ENCODE results near the gene CELA2B. TPM values are rescaled to one million over a fixed set of nuclear protein-coding genes. Genes with fewer than 3 reads are reported as not detected.

The CELA2B gene
- total and polyA plus RNA-seq, 2 donors from 2014 or later, result not detected

DNA sequence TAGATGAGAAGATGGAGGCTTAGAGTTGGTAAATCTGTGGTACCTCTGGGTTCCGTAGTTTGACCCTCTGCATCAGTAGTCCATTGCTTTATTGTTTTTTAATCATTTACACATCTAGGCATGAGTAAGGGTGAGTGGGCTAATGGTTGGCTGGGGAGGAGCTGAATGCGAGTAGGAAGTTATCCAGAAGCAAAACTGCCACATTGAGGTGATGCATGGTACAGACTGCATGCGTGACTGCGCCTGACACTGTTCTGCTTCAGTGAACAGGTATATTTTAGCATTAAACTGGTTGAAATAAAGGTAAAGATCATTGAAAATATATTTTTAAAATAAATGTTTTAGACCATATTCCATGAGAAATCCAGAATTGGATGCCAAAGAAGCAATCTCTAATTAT lies 55.1 kb downstream of the CELA2B start:
- intact Hi-C loops (cut with DNase I), result no loop called here
- TF ChIP-seq CTCF (IDR thresholded peaks at IDR 0.05; ENCODE audit: borderline replicate concordance, extremely low read depth, insufficient read depth), result no peak

DNA sequence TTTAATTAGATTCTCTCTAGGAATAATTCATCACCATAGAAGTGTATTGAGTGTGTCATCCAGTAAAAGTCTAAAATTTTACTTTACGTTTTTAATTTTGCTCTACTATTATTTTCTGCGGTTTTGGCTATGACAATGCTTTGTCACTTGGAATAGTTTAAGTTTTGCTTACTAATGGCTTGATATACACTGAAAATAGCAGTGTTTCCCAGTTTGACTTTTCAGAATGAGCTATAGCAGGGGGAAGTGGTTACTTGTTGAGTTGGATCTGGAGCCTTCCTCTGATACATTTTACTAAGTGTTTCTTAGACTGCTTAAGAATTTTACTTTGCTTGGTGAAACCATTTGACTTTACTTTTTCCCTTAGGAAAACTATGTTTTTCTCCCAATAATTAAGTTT lies 55.8 kb downstream of the CELA2B start:
- H3K27me3 ChIP-seq (ENCODE audit: control insufficient read depth, insufficient read depth, low read length), result no peaks in the 10 kb centered on the region
- FAIRE-seq (no peak), DNase-seq (no peak)
- peaks cover 0 to 10% (median 10%) of the 10 kb centered on the region in 3 donors for H3K36me3 ChIP-seq (ENCODE audit: control insufficient read depth in 2 of 3, insufficient read depth in 3 of 3, low read length in 3 of 3)
- peaks cover 0 to 7% (median 0%) of the 10 kb centered on the region in 3 donors for H3K4me1 ChIP-seq (ENCODE audit: control insufficient read depth in 2 of 3, insufficient read depth in 2 of 3, low read depth in 1 of 3, low read length in 3 of 3)
- H3K9ac ChIP-seq (ENCODE audit: low read length in 3 of 3), result no peak overlapping the region
- no peak for TF ChIP-seq CTCF (IDR thresholded peaks at IDR 0.05; ENCODE audit: borderline replicate concordance, extremely low read depth, insufficient read depth)
- H3K4me3 ChIP-seq (ENCODE audit: low read length in 3 of 3), result no peak overlapping the region
- no peak overlapping the region for H3K27ac ChIP-seq (ENCODE audit: low read depth in 2 of 2, low read length in 2 of 2)
- intact Hi-C loops (cut with DNase I), result no loop called here
- H3K9me3 ChIP-seq (ENCODE audit: control insufficient read depth in 2 of 3, insufficient read depth in 1 of 3, low read length in 3 of 3), result no peaks in the 10 kb centered on the region

More for the DNA sequence above, 55.1 kb downstream of the CELA2B start:
- H3K27ac ChIP-seq (ENCODE audit: low read depth in 2 of 2, low read length in 2 of 2), result no peak overlapping the region
- no peak for FAIRE-seq
- peaks cover 0 to 10% (median 10%) of the 10 kb centered on the region in 3 donors for H3K36me3 ChIP-seq (ENCODE audit: control insufficient read depth in 2 of 3, insufficient read depth in 3 of 3, low read length in 3 of 3)
- peaks cover 0 to 7% (median 3%) of the 10 kb centered on the region in 3 donors for H3K4me1 ChIP-seq (ENCODE audit: control insufficient read depth in 2 of 3, insufficient read depth in 2 of 3, low read depth in 1 of 3, low read length in 3 of 3)
- no peak overlapping the region for H3K4me3 ChIP-seq (ENCODE audit: low read length in 3 of 3)
- H3K27me3 ChIP-seq (ENCODE audit: control insufficient read depth, insufficient read depth, low read length), result no peaks in the 10 kb centered on the region
- DNase-seq, result no peak
- no peaks in the 10 kb centered on the region for H3K9me3 ChIP-seq (ENCODE audit: control insufficient read depth in 2 of 3, insufficient read depth in 1 of 3, low read length in 3 of 3)
- H3K9ac ChIP-seq (ENCODE audit: low read length in 3 of 3), result no peak overlapping the region

DNA sequence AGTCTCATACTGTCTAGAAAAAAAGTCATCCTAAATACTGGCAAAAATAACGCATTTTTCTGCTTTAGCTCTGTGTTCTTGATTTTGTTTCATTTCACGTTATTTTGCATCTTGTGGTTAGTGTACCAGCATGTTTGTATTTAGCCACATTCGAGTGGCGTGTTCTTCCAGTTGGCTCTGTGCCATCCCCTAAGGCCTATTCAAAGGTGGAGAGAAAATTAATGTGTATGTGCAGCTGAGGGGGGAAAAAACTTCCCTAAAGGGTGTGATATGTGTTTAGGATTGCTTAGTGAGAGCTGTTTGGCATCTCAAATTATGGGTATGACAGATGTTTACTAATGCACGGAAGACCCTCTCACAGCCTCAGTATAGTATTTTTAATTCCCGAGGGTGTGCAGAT lies 62.9 kb downstream of the CELA2B start:
- no peak for TF ChIP-seq CTCF (IDR thresholded peaks at IDR 0.05; ENCODE audit: borderline replicate concordance, extremely low read depth, insufficient read depth)
- Histone ChIP-seq H3K9ac (ENCODE audit: low read length in 3 of 3) (no peak overlapping the region), H3K4me1 (ENCODE audit: control insufficient read depth in 2 of 3, insufficient read depth in 2 of 3, low read depth in 1 of 3, low read length in 3 of 3) (no peaks in the 10 kb centered on the region), H3K9me3 (ENCODE audit: control insufficient read depth in 2 of 3, insufficient read depth in 1 of 3, low read length in 3 of 3) (no peaks in the 10 kb centered on the region), H3K27me3 (ENCODE audit: control insufficient read depth, insufficient read depth, low read length) (no peaks in the 10 kb centered on the region), H3K27ac (ENCODE audit: low read depth in 2 of 2, low read length in 2 of 2) (no peak overlapping the region), H3K4me3 (ENCODE audit: low read length in 3 of 3) (no peak overlapping the region), H3K36me3 (ENCODE audit: control insufficient read depth in 2 of 3, insufficient read depth in 3 of 3, low read length in 3 of 3) (peaks cover 8 to 35% (median 29%) of the 10 kb centered on the region in 3 donors)
- intact Hi-C loops (cut with DNase I), result no loop called here
- DNase-seq, result peak in 1 of 5 donors; percentile 13
- FAIRE-seq, result no peak

DNA sequence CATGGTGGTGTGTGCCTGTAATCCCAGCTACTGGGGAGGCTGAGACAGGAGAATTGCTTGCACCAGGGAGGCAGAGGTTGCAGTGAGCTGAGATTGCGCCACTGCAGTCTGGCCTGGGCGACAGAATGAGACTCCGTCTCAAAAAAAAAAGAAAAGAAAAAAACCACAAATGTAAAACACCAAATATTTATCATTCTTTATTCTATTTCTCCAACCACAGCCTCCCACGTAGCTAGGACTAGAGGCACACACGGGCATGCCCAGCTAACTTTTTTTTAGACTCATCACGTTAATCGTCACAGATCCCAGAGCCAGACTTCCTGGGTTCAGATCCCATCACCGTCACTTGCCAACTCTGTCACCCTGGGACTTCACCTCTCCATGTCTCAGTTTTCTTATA lies 64.3 kb downstream of the CELA2B start:
- peaks cover 8 to 44% (median 26%) of the 10 kb centered on the region in 3 donors for H3K36me3 ChIP-seq (ENCODE audit: control insufficient read depth in 2 of 3, insufficient read depth in 3 of 3, low read length in 3 of 3)
- no peaks in the 10 kb centered on the region for H3K27me3 ChIP-seq (ENCODE audit: control insufficient read depth, insufficient read depth, low read length)
- no peak for FAIRE-seq
- H3K4me3 ChIP-seq (ENCODE audit: low read length in 3 of 3), result no peak overlapping the region
- no peaks in the 10 kb centered on the region for H3K9me3 ChIP-seq (ENCODE audit: control insufficient read depth in 2 of 3, insufficient read depth in 1 of 3, low read length in 3 of 3)
- TF ChIP-seq CTCF (IDR thresholded peaks at IDR 0.05; ENCODE audit: borderline replicate concordance, extremely low read depth, insufficient read depth), result no peak
- H3K9ac ChIP-seq (ENCODE audit: low read length in 3 of 3), result no peak overlapping the region
- no peaks in the 10 kb centered on the region for H3K4me1 ChIP-seq (ENCODE audit: control insufficient read depth in 2 of 3, insufficient read depth in 2 of 3, low read depth in 1 of 3, low read length in 3 of 3)
- intact Hi-C loops (cut with DNase I), result no loop called here
- no peak for DNase-seq
- H3K27ac ChIP-seq (ENCODE audit: low read depth in 2 of 2, low read length in 2 of 2), result no peak overlapping the region
